Right ventricle myocardium superior (tissue), 1 donor: ENCODE measurements around the gene SLU7. TPM values are rescaled to one million over a fixed set of nuclear protein-coding genes. Genes with fewer than 3 reads are reported as not detected.
"Not testable (repeated sequence)": the region's sequence is repeated elsewhere in the genome, so short reads cannot be mapped to it uniquely, and the experiment has no call there.

Source experiments
- ATAC-seq: fragments of 200-7000 bp; cut with Tn5 transposase; one replicate; pipeline ENCODE4 v1.9.1; 2020; ENCODE audit warnings: mild to moderate bottlenecking; ENCODE audit not compliant: poor library complexity
- DNase-seq: peaks from one replicate; pipeline ENCODE4 v3.0.0-alpha.2; 2020
- intact Hi-C: fragments of 100-400 bp; cut with DNase I; formaldehyde crosslinking; loops from one replicate; pipeline ENCODE4 v1.11.2; 2022
- total RNA-seq: library from RNA; stranded (reverse); fragmentation: NEBNext Ultra II Directional; extraction: Animal tissue kit (Norgen Biotek cat#: 25700); gene quantifications from one replicate; pipeline ENCODE4 v1.2.1, GENCODE V29; 2021
- donor health status: DM: no; HTN: yes; CAD: no; lungs with severe emphysema.

Gene SLU7
- total RNA-seq, 1 donor from 2014 or later, result 50.1 TPM

DNA sequence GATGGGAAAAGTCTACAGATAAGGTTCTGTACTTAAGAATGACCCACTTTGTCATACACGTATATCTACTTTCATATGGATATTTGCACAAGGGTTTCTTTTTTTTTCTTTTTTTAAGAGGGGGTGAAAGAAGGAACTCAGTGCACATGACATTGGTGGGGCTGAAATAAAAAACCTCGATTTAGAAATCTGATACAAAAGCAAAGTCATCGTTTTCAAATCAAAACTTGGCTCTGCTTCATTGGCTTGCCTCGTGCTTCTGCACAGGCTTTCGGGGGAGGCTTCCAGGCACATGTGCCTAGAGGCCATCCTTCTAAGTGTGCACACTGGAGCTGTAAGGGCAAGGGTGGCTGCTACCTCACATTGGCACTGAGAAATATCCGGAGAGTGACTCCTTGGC lies 33.9 kb upstream of the SLU7 start:
- ATAC-seq, result peak; percentile 45
- intact Hi-C loops, result no loop called here
- DNase-seq, result no peak

DNA sequence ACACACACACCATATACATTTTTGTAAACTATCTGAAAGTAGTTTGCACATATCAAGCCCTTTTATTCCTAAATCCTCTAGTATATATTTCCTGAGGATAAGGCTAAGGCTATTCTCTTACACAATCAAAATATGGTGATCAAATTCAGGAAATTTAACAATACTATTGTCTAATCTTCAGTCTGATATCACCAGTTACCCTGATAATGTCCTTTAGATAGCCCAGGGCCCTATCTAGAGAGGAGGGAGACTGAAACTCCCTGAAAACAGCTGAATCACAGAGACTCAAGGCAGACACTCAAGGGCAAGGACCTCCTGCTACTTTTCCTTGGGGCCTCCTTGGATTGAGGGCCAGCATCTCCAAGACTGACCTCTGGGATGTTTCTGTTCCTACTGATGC lies 33.2 kb upstream of the SLU7 start:
- DNase-seq, result no peak
- intact Hi-C loops, result no loop called here
- ATAC-seq, result no peak

DNA sequence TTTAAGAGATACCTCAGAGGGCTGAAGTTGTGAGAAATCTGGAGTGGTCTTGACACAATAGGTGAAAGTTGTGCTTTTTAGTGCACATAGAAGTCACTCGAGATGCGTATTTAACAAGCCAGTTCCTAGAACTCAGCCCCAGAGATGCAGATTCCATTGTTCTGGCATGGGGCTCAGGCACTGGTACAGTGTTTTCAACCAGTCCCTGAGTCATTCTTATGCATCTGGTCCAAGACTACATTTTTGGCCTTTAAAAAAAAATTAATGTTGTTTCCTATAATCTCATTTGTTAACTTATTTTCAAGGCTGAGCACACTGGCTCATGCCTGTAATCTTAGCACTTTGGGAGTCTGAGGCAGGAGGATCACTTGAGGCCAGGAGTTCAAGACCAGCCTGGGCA lies 32.4 kb upstream of the SLU7 start:
- ATAC-seq, result no peak
- intact Hi-C loops, result no loop called here

DNA sequence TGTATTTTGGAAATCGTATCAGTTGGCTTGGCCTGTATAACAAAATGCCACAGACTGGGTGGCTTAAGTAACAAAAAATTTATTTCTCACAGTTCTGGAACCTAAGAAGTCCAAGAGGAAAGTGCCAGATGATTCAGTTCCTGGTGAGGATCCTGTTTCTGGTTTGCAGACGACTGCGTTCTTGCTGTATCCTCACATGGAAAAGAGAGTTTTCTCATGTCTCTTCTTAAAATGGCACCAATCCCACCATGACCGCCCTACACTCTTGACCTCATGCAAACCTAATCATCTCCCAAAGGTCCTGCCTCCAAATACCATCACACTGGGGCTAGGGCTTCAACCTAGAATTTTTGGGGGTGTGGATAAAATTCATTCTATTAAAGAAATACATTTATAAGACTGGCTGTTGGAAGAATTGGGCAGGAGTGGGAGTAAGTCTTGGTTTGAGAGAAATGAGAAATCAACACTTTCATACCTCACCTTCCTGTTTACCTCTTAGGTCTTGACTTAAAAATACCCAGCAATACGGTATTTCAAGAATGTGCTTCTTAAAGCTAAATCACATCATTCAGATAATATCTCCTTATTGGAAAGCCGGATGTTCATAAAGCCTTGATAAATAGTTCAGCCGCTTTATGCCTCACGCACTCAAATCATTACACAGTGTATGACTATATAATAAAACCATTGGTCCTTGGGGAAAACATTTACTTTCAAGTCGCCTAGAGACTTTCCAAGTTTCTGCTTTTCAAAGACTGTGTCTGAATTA lies 31.5 kb upstream of the SLU7 start:
- DNase-seq (no peak), ATAC-seq (no peak)
- intact Hi-C loops, result no loop called here

More for the DNA sequence above, 32.4 kb upstream of the SLU7 start:
- no peak for DNase-seq

DNA sequence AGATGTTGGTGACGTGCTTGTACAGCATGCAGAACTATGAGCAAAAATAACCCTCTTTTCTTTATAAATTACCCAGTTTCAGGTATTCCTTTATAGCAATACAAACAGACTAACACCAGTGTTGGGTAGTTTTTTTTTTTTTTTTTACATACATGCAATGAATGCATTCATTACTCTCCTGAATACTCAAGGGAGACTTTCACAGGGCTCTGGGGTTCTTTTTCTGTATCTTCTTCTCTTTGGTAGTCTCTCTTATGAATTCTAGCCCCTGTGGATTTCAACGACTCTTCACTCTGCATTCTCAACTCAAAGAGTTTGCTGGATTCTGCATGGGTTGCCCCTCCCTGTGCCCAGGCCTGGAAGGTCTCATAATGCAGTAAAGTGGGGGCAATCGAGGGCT lies 30.6 kb upstream of the SLU7 start:
- ATAC-seq (no peak), DNase-seq (no peak)
- intact Hi-C loops, result no loop called here

DNA sequence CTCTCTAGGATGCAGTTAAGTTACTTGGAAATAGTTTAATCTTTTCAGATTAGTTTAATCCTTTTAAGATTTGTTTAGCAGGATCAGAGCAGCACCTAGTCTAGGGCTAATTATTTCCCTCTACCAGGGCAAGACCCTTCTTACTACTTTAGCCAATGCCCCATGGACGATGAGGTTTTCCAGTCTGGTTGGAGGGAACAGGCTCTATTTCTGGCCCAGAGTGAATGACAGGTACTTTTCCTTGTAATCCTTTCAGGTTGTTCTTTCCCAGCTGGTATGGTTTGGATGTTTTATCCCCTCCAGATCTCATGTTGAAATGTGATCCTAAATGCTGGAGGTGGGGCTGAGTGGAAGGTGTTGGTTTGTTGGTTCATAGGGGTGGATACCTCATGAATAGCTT lies 30.0 kb upstream of the SLU7 start:
- no peak for ATAC-seq
- intact Hi-C loops, result no loop called here
- DNase-seq, result no peak

DNA sequence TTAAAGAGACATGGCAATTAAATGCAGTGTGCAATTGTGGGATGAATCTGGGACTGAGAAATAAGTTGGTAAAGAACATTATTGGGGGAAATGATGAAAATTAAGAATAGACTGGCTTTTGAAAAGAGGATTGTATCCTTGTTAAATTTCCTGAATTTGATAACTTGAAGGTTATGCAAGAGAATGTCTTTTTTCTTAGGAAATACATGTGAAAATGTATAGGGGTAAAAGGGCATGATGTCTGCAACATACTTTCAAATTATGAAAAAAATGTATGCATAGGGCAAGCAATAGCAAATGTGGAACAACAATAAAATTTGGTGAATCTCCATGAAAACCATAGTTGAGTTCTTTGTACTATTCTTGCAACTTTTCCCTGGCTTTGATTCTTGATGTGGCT lies 26.9 kb upstream of the SLU7 start:
- no peak for DNase-seq
- no peak for ATAC-seq
- intact Hi-C loops, result no loop called here

DNA sequence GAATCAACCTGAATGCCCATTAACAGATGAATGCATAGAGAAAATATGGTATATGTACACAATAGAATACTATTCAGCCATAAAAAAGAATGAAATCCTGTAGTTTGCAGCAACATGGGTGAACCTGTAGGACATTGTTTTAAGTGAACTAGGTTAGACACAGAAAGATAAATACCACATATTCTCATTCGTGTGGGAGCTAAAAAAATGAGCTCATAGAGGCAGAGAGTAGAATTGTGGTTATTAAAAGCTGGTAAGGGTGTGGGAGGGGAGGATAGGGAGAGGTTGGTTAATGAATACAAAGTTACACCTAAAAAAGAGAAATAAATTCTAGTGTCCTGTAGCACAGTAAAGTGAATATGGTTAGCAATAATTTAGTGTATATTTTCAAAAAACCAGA lies 26.3 kb upstream of the SLU7 start:
- no peak for DNase-seq
- ATAC-seq, result no peak
- intact Hi-C loops, result no loop called here

DNA sequence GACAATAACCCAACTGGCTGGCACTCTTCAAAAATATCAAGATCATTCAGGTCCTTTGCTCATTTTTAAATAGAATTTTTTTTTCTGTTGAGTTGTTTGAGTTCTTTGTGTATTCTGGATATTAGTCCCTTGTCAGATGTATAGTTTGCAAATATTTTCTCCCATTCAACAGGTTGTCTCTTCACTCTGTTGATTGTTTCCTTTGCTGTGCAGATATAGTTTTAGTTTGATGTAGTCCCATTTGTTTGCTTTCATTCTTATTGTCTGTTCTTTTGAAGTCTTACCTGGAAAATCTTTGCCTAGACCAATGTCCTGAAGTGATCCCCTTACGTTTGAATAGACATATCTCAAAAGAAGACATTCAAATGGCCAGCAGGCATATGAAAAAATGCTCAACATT lies 25.5 kb upstream of the SLU7 start:
- intact Hi-C loops, result no loop called here
- no peak for ATAC-seq
- DNase-seq, result no peak

DNA sequence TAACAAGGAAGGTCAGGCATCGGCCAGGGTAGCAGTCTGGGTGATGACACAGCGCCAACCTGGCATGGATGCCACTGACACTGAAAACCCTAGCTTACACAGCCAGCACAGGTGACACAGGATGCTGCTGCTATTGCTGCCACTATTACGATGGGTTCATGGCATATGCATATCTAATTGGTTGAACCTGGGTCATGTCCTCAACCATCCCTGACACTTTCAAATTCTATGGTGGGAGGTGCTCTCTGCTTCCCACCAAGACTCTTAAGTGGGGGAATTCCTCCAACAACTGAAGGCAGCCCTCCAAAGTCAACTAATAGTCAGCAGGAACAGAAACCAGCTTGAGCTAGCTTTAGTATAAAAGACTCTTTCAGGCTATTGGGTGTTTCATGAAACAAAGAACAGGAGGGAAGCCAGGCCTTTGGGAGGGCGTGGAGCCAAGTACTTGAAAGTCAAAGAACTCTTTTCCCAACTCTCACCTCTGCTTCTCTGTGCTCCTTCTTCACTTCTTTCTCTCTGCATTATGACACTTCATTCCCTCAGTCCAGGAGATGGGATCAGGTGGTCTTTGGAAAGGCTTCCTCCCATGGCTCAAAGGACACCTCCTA lies 24.0 kb upstream of the SLU7 start:
- ATAC-seq (no peak), DNase-seq (no peak)
- intact Hi-C loops, result no loop called here

DNA sequence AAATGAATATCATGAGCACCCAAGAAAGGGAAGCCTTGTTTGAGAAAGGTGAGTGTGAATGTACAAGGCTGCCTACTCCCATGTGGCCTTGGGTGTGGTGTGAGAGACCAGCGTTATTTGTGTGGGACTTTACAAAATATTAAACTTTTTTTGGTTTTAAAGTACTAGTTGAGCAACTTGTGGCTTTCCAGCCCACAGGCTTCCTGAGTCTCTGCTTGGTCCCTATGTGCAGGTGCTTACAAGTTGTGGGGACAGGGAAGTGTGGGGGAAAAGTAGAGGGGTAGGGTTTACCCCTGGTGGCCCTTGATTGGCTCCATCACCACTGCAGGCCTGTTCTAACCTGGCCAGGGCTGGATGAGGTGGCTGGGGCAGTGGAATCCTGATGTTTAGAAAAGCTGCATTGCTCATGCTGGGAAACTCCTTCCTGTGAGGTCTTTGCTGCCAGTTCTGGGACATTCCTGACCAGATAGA lies 22.5 kb upstream of the SLU7 start:
- intact Hi-C loops, result no loop called here
- ATAC-seq (no peak), DNase-seq (no peak)

DNA sequence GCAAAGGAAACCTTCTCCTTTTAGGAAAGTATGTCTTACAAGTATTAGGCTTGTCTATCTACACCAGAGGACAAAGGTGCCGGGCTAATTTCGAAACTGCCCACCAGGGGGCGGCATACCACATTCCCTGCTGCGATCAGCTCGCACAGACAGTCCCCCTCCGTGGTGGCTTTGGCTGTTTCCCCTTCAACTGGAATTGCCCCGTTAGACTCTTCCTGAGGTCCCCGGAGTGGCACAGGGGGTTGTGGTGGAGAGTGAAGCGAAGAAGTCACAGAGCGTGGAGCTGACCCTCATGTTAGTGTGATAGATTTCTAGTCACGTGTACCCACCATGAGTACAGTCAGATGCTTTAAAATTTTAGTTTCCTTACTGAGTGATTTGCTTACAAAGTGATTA lies 20.3 kb upstream of the SLU7 start:
- intact Hi-C loops, result no loop called here
- DNase-seq (peak; percentile 91), ATAC-seq (peak; percentile 98)

DNA sequence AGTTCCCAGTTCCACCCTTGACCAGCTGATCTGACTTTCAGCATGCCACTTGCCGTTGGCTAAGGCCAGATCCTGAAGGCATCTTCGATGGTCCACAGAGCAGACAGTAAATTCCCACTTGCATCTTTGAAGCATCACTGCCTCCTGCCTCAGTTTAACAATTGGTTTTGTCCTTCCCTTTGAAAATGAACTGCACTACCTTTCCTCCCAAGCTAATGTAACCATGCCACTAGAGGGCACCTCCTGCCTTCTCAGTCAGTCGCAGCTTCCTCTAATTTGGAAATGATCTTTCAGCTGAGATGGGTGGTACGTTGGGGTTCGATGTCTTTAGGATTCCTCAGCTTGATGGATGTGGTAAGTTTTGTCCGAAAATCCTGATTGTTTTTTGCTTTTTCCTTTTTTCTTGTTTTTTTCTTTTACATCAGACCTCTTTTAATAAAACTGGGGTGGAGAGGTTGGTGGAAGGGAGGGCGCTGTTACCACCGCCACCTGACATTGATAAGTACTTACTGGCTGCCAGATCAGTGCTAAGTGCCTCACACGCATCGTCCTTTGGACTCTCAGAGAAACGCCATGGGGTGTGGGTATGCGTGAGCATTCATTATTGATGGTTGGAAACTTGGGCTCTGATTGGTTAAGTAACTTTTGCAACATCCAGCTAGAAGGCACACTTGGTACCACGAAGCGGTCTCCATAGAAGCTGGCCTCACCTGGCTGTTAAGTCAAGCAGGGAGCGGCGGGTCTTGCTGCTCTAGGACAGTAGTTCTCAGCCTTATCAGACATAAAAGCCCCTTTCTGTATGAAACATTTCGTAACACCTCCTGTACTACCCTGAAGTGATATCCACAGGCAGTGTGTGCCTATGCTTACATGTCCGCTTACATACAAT lies 19.7 kb upstream of the SLU7 start:
- ATAC-seq (peak; percentile 92), DNase-seq (no peak)
- intact Hi-C loops, result no loop called here

DNA sequence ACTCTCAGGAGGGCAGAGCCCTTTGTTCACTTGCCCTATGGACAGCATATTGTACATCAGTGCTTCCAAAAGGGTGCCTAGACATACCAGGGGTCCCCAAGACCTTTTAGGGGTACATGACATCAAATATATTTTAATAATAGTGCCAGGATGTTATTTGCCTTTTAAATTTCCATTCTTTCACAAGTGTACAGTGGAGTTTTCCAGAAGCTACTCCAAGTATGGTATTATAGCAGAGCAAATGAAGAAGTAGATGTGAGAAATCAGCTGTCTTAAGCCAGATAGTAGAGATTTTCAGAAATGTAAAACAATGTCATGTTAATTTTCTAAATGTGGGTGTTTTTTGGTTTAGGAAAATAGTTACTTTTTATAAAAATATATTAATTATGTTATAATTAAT lies 18.4 kb upstream of the SLU7 start:
- DNase-seq (no peak), ATAC-seq (no peak)
- intact Hi-C loops, result no loop called here

DNA sequence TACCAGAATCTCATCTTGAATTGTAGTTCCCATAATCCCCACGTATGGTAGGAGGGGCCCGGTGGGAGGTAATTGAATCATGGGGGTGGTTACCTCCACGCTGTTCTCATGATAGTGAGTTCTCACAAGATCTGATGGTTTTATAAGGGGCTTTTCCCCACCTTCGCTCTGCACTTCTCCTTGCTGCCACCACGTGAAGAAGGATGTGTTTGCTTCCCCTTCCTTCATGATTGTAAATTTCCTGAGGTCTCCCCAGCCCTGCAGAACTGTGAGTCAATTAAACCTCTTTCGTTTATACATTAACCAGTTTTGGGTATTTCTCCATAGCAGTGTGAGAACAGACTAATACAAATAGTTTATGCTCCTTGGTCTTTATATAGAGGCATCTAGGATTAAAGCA lies 17.8 kb upstream of the SLU7 start:
- ATAC-seq, intact Hi-C loops, DNase-seq: not testable (repeated sequence)

DNA sequence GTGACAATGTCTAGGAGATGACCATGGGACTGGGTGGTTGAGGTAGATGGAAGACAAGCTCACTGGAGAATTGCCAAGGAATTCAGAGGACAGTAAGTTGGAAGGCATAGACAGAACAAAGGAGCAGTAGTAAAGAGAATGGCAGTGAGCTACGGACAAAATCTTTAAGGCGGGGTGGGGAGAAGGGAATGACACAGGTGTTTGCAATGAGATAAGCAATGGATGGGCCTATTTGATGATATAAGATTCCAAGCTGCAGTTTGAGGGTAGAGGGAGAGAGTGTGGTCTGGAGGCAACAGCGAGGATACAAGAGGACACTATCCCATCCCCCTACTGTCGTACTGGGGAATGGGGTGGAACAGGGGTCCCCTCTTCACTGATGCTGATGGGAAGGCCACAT lies 17.1 kb upstream of the SLU7 start:
- DNase-seq (no peak), ATAC-seq (no peak)
- intact Hi-C loops, result no loop called here

DNA sequence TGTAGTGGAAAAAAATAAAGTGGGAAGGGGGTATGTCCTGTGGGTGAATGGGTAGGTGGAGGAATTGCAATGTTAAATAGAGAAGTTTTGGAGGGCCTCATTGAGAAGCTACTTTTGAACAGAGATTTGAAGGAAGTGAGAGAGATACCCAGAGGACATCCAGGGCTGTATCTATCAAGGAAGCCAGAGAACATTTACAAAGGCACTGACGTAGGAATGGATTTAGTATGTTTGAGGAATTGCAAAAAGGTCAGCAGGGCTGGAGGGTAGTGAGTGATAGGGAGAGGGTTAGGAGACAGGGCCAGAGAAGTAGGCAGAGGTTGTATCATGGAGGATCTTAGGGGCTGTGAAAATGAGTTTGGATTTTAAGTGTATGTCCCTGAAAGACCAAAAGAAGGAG lies 16.7 kb upstream of the SLU7 start:
- intact Hi-C loops, result no loop called here
- no peak for DNase-seq

DNA sequence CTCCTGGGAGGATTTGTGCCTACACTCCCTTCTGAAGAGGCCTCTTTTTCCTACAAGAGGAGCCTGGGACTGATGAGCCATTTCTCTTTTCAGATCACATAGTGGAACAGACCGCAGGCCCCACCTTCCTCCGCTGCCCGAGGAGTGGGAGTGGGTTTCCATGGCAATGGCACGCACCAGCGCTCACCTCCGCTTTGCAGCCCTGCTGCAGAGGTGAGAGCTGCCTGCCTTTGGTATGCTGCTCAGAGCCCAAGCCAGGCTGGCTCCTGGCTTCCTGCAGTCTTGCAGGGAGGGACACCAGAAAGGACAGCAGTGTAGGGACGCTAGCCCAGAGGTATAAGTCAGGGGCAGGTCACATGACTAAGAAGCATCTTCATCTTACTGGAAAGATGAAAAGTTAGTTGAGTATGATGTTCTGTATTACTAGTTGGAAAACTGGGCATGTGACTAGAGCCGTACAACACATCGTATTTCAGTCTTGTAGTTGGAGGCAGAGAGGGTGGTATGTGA lies 15.2 kb upstream of the SLU7 start:
- no peak for DNase-seq
- no peak for ATAC-seq
- intact Hi-C loops, result no loop called here

More for the DNA sequence above, 16.7 kb upstream of the SLU7 start:
- ATAC-seq, result no peak

DNA sequence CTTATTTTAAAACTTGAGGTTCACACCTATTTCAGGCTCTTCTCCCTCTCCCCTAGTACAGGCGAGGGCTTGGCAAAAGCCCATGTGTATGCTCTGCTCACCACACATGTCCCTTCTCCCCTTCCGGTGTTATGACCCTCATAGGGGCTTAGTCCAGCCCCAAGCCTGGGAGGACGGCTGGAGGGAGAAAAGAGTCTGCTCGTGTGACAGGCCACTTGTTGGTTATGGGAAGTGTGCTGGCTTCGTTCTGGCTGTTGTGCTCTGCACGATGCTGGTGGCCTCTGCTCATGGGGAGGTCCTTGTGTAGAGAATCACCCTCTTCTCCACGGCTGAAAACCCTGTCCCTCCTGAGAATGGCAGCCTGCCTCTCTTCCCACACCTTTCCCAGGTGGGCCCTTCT lies 13.9 kb upstream of the SLU7 start:
- ATAC-seq (no peak), DNase-seq (no peak)
- intact Hi-C loops, result no loop called here
